CD14-positive monocyte (primary cell): ENCODE results near the gene SLC4A5. TPM values are rescaled to one million over a fixed set of nuclear protein-coding genes. Genes with fewer than 3 reads are reported as not detected.

Source experiments
- DNase-seq, 3 donors: peaks; one replicate each; pipeline ENCODE4 v3.0.0-alpha.2; 2011 to 2022
- H2AFZ ChIP-seq: 2 replicates; pipeline ENCODE4 v1.6.0; 2012; ENCODE audit warnings: mild to moderate bottlenecking, low read depth, low read length, inconsistent platforms; ENCODE audit not compliant: insufficient read depth, poor library complexity, severe bottlenecking
- H3K27ac ChIP-seq, 2 donors: 1 replicate in 1 of 2; 2 replicates in 1 of 2; pipeline ENCODE4 v1.5.1; 2012 to 2013; ENCODE audit warnings: low read length in 2 of 2, control low read depth in 1 of 2, inconsistent platforms in 1 of 2, low read depth in 1 of 2, mild to moderate bottlenecking in 1 of 2
- H3K27me3 ChIP-seq, 2 donors: one replicate each; pipeline versions ENCODE4 v1.6.0 to v1.6.1; 2011 to 2013; ENCODE audit warnings: low read length in 2 of 2; ENCODE audit not compliant: control insufficient read depth in 2 of 2, insufficient read depth in 2 of 2
- H3K36me3 ChIP-seq, 2 donors: replicated peaks in 1 of 2; 1 replicate in 1 of 2; 2 replicates in 1 of 2; pipeline versions ENCODE4 v1.5.1 to v1.6.1; 2012 to 2013; ENCODE audit warnings: low read length in 2 of 2, control low read depth in 1 of 2, inconsistent platforms in 1 of 2, mild to moderate bottlenecking in 1 of 2; ENCODE audit not compliant: insufficient read depth in 2 of 2, control insufficient read depth in 1 of 2
- H3K4me1 ChIP-seq, 2 donors: 1 replicate in 1 of 2; 2 replicates in 1 of 2; pipeline versions ENCODE4 v1.5.1 to v1.6.1; 2012 to 2013; ENCODE audit warnings: low read length in 2 of 2, control low read depth in 1 of 2, inconsistent platforms in 1 of 2, mild to moderate bottlenecking in 1 of 2, moderate library complexity in 1 of 2; ENCODE audit not compliant: insufficient read depth in 2 of 2, control insufficient read depth in 1 of 2
- H3K4me2 ChIP-seq: replicated peaks from 2 replicates; pipeline ENCODE3; 2012; ENCODE audit warnings: low read length, moderate library complexity, mild to moderate bottlenecking; ENCODE audit not compliant: poor library complexity, severe bottlenecking; ENCODE audit errors: extremely low read depth
- H3K4me3 ChIP-seq, 3 experiments: fragments of 200-600 bp in 1 of 3; sonication (generic) in 1 of 3; replicated peaks in 1 of 3; 1 replicate in 2 of 3; 2 replicates in 1 of 3; pipeline ENCODE4 v1.5.1; 2011 to 2013; ENCODE audit warnings: low read length in 3 of 3, mild to moderate bottlenecking in 3 of 3, control low read depth in 2 of 3, low read depth in 2 of 3, inconsistent platforms in 1 of 3, moderate library complexity in 1 of 3
- H3K79me2 ChIP-seq: 2 replicates; pipeline ENCODE4 v1.6.0; 2012; ENCODE audit warnings: mild to moderate bottlenecking, control low read depth, inconsistent platforms, low read length, moderate library complexity; ENCODE audit not compliant: insufficient read depth
- H3K9ac ChIP-seq: 2 replicates; pipeline ENCODE4 v1.6.0; 2017; ENCODE audit warnings: low read length, mild to moderate bottlenecking; ENCODE audit not compliant: insufficient read depth, poor library complexity, severe bottlenecking
- H3K9me3 ChIP-seq, 2 donors: replicated peaks in 1 of 2; 1 replicate in 1 of 2; 2 replicates in 1 of 2; pipeline versions ENCODE4 v1.5.1 to v1.6.1; 2012 to 2013; ENCODE audit warnings: low read length in 2 of 2, control low read depth in 1 of 2; ENCODE audit not compliant: control insufficient read depth in 1 of 2, insufficient read depth in 1 of 2
- H4K20me1 ChIP-seq: 2 replicates; pipeline ENCODE4 v1.6.0; 2012; ENCODE audit warnings: mild to moderate bottlenecking, low read length, control low read depth, moderate library complexity; ENCODE audit not compliant: insufficient read depth
- H3K27ac Mint-ChIP-seq, 7 donors: one replicate each; pipeline ENCODE4 v1.8.0; 2020; ENCODE audit warnings: mild to moderate bottlenecking in 7 of 7, mixed read lengths in 7 of 7, moderate library complexity in 6 of 7, inconsistent platforms in 2 of 7
- H3K27me3 Mint-ChIP-seq, 3 donors: one replicate each; pipeline ENCODE4 v1.8.0; 2021 to 2022; ENCODE audit warnings: low read depth in 3 of 3, mild to moderate bottlenecking in 3 of 3, mixed read lengths in 3 of 3, moderate library complexity in 3 of 3, inconsistent platforms in 1 of 3
- H3K36me3 Mint-ChIP-seq, 2 donors: one replicate each; pipeline ENCODE4 v1.8.0; 2020; ENCODE audit warnings: mixed read lengths in 2 of 2, inconsistent platforms in 1 of 2, mild to moderate bottlenecking in 1 of 2
- H3K4me1 Mint-ChIP-seq: one replicate; pipeline ENCODE4 v1.8.0; 2020; ENCODE audit warnings: mild to moderate bottlenecking, mixed read lengths
- H3K4me3 Mint-ChIP-seq, 2 donors: one replicate each; pipeline ENCODE4 v1.8.0; 2020; ENCODE audit warnings: mild to moderate bottlenecking in 2 of 2, mixed read lengths in 2 of 2, moderate library complexity in 1 of 2
- H3K9me3 Mint-ChIP-seq, 7 donors: one replicate each; pipeline ENCODE4 v1.8.0; 2020 to 2022; ENCODE audit warnings: mixed read lengths in 7 of 7, mild to moderate bottlenecking in 6 of 7, moderate library complexity in 6 of 7, inconsistent platforms in 2 of 7
- WGBS: methylation state at CpG from one replicate; pipeline ENCODE4 v1.1.5; 2013; ENCODE audit warnings: missing lambda C conversion rate; ENCODE audit not compliant: insufficient coverage; 5-methylcytosine and 5-hydroxymethylcytosine counted together
- intact Hi-C, 2 donors: fragments of 100-400 bp; cut with micrococcal nuclease; formaldehyde crosslinking; loops; one replicate each; pipeline versions ENCODE4 v1.15.0 to v1.15.1; 2023
- polyA plus RNA-seq, 3 donors: library from polyadenylated mRNA; depleted of rRNA in 1 of 3; unstranded in 2 of 3; stranded (reverse) in 1 of 3; fragments of 300-500 nt in 2 of 3; fragments of >200 nt in 1 of 3; fragmentation: Illumina TruSeq in 2 of 3; gene quantifications; 1 replicate in 2 of 3; 2 replicates in 1 of 3; pipeline ENCODE4 v1.2.3, GENCODE V29; 2012 to 2021
- TF ChIP-seq, protein P1 (sequence below): fragments of 200-600 bp; IDR thresholded peaks from one replicate; pipeline ENCODE4 v1.8.0; 2022; ENCODE audit warnings: antibody characterized with exemption, mild to moderate bottlenecking

Gene SLC4A5
- polyA plus RNA-seq, 3 donors = 0.10 to 1.1 TPM; not detected in 1

GRCh38 chr2:74259191-74259590, 84.0 kb downstream of the SLC4A5 start:
- no peak for DNase-seq
- H3K27ac Mint-ChIP-seq = no peak overlapping the region
- no peaks in the 10 kb centered on the region for H3K9me3 Mint-ChIP-seq
- H3K4me3 Mint-ChIP-seq = no peak overlapping the region
- peaks cover 0 to 3% (median 2%) of the 10 kb centered on the region in 3 donors for H3K27me3 Mint-ChIP-seq
- H3K4me1 ChIP-seq = no peaks in the 10 kb centered on the region
- intact Hi-C loops = no loop called here
- H3K79me2 ChIP-seq = no peaks in the 10 kb centered on the region
- H3K36me3 Mint-ChIP-seq = no peaks in the 10 kb centered on the region
- H4K20me1 ChIP-seq = no peaks in the 10 kb centered on the region
- 100% methylated on average over 2 of the region's 3 CpGs for WGBS
- H3K9ac ChIP-seq = no peak overlapping the region
- no peaks in the 10 kb centered on the region for H3K36me3 ChIP-seq
- H3K4me1 Mint-ChIP-seq = peaks cover 7% of the 10 kb centered on the region
- no peak overlapping the region for H2AFZ ChIP-seq
- H3K27me3 ChIP-seq = no peaks in the 10 kb centered on the region
- no peak overlapping the region for H3K4me3 ChIP-seq
- H3K27ac ChIP-seq = no peak overlapping the region
- no peak overlapping the region for H3K4me2 ChIP-seq
- H3K9me3 ChIP-seq = no peaks in the 10 kb centered on the region
- TF ChIP-seq, protein P1, sequence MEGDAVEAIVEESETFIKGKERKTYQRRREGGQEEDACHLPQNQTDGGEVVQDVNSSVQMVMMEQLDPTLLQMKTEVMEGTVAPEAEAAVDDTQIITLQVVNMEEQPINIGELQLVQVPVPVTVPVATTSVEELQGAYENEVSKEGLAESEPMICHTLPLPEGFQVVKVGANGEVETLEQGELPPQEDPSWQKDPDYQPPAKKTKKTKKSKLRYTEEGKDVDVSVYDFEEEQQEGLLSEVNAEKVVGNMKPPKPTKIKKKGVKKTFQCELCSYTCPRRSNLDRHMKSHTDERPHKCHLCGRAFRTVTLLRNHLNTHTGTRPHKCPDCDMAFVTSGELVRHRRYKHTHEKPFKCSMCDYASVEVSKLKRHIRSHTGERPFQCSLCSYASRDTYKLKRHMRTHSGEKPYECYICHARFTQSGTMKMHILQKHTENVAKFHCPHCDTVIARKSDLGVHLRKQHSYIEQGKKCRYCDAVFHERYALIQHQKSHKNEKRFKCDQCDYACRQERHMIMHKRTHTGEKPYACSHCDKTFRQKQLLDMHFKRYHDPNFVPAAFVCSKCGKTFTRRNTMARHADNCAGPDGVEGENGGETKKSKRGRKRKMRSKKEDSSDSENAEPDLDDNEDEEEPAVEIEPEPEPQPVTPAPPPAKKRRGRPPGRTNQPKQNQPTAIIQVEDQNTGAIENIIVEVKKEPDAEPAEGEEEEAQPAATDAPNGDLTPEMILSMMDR = no peak

DNA sequence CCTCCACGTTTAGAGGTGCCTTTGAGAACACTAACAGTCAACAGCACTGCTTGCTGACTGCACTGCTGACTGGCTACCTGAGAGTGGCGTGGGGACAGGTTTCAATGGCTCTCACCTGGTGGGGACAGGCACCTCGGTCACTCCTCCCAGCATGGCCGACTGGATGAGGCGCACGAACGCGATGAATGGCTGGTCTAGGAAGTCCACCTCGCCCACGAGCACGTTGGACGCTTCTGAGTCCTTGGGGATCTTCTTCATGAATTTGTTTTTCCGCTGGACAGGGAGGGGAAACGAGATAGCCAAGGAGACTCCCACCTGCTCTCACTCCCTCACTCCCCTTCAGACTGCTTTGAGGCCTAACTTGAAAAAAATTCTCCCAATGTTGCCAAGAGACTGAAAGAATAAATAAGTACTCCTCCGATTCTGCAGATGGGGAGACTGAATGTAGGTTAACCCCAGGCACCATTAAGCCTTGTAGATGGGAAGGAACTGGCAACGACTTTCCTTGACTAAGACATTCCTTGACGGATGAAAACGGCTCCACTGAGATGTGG, 87.5 kb downstream of the SLC4A5 start:
- Histone ChIP-seq H3K4me2 (no peak overlapping the region), H2AFZ (no peak overlapping the region), H3K27me3 (no peaks in the 10 kb centered on the region), H3K4me3 (no peak overlapping the region), H3K79me2 (no peaks in the 10 kb centered on the region), H4K20me1 (no peaks in the 10 kb centered on the region), H3K27ac (no peak overlapping the region), H3K9ac (no peak overlapping the region), H3K9me3 (no peaks in the 10 kb centered on the region), H3K4me1 (no peaks in the 10 kb centered on the region), H3K36me3 (no peaks in the 10 kb centered on the region)
- 97% methylated on average over 14 of the region's 18 CpGs for WGBS
- no peak overlapping the region for H3K4me3 Mint-ChIP-seq
- H3K9me3 Mint-ChIP-seq = no peaks in the 10 kb centered on the region
- intact Hi-C loops = no loop called here
- H3K4me1 Mint-ChIP-seq = peaks cover 2% of the 10 kb centered on the region
- no peak for DNase-seq
- peaks cover 0 to 3% (median 0%) of the 10 kb centered on the region in 3 donors for H3K27me3 Mint-ChIP-seq
- H3K36me3 Mint-ChIP-seq = no peaks in the 10 kb centered on the region
- TF ChIP-seq, protein P1 = no peak
- H3K27ac Mint-ChIP-seq = no peak overlapping the region
